Left lobe of liver (tissue), 2 donors: ENCODE data around the gene CCL27. TPM values are rescaled to one million over a fixed set of nuclear protein-coding genes. Genes with fewer than 3 reads are reported as not detected.
"Not testable (repeated sequence)": the region's sequence is repeated elsewhere in the genome, so short reads cannot be mapped to it uniquely, and the experiment has no call there.

Experiments used
- ATAC-seq: fragments of 200-7000 bp; cut with Tn5 transposase; one replicate; pipeline ENCODE4 v1.9.1; 2020; ENCODE audit warnings: mild to moderate bottlenecking, moderate library complexity
- DNase-seq: peaks from one replicate; pipeline ENCODE4 v3.0.0-alpha.2; 2020; ENCODE audit warnings: low spot score
- total RNA-seq: library from RNA; stranded (reverse); gene quantifications from one replicate; pipeline ENCODE4 v1.2.1, GENCODE V29; 2021
- donor health status: DM: no; HTN: no; CAD: no; lungs with moderate emphysema.
- donor health status: DM: no; HTN: yes; CAD: no.

Gene CCL27
- total RNA-seq, 1 donor from 2014 or later, result not detected

GRCh38 chr9:34651876-34652601 is 10.4 kb downstream of the CCL27 start, which contains the start of gene IL11RA:
Gene IL11RA, plus strand, starts transcription at chr9:34652185. Its CDS starts 3,033 bp downstream, at chr9:34655218.
- ATAC-seq (peak; percentile 82), DNase-seq (peak; percentile 98)

- peak; percentile 22 for ATAC-seq
- DNase-seq, result peak; percentile 77
Observed at GRCh38 chr9:34651321-34651720, 11.1 kb downstream of the CCL27 start.

- peak; percentile 84 for DNase-seq
Observed at GRCh38 chr9:34650816-34651215, 11.6 kb downstream of the CCL27 start.

GRCh38 chr9:34648673-34649072 is 13.8 kb downstream of the CCL27 start:
- DNase-seq, result no peak
- ATAC-seq, result no peak

More at GRCh38 chr9:34650816-34651215, 11.6 kb downstream of the CCL27 start:
- peak; percentile 0 for ATAC-seq

GRCh38 chr9:34647651-34648050 is 14.8 kb downstream of the CCL27 start:
- DNase-seq, result no peak
- ATAC-seq, result no peak

- ATAC-seq (no peak), DNase-seq (no peak)
Observed at GRCh38 chr9:34647084-34647403, 15.4 kb downstream of the CCL27 start.

- peak; percentile 69 for ATAC-seq
- DNase-seq, result peak; percentile 98
Observed at GRCh38 chr9:34646211-34647083, 16.0 kb downstream of the CCL27 start, which contains the start of gene GALT. Gene GALT, plus strand, starts transcription at chr9:34646675. Its CDS starts 30 bp downstream, at chr9:34646705.

GRCh38 chr9:34644766-34645314 is 17.6 kb downstream of the CCL27 start:
- peak; percentile 53 for ATAC-seq
- peak; percentile 85 for DNase-seq

GRCh38 chr9:34642679-34643078 is 19.8 kb downstream of the CCL27 start:
- ATAC-seq (no peak), DNase-seq (no peak)

- not testable (repeated sequence) for ATAC-seq, DNase-seq
Observed at GRCh38 chr9:34639322-34639721, 23.1 kb downstream of the CCL27 start.

GRCh38 chr9:34638138-34638445 is 24.4 kb downstream of the CCL27 start:
- DNase-seq (no peak), ATAC-seq (no peak)

GRCh38 chr9:34637356-34638137 is 24.9 kb downstream of the CCL27 start, which contains the start of gene SIGMAR1:
Gene SIGMAR1, minus strand, starts transcription at chr9:34637787. Its CDS starts 90 bp downstream, at chr9:34637697.
- DNase-seq, result peak; percentile 97
- ATAC-seq, result peak; percentile 86

GRCh38 chr9:34636791-34637355 is 25.6 kb downstream of the CCL27 start:
- no peak for DNase-seq
- peak; percentile 44 for ATAC-seq

GRCh38 chr9:34635556-34635955 is 26.9 kb downstream of the CCL27 start:
- DNase-seq, result no peak

GRCh38 chr9:34634551-34635248 is 27.8 kb downstream of the CCL27 start:
- ATAC-seq (no peak), DNase-seq (no peak)

More at GRCh38 chr9:34635556-34635955, 26.9 kb downstream of the CCL27 start:
- no peak for ATAC-seq

GRCh38 chr9:34633851-34634550 is 28.5 kb downstream of the CCL27 start:
- DNase-seq, result peak; percentile 70
- ATAC-seq, result peak; percentile 30

- ATAC-seq (no peak), DNase-seq (no peak)
Observed at GRCh38 chr9:34633166-34633565, 29.3 kb downstream of the CCL27 start.

GRCh38 chr9:34630402-34631154 is 31.9 kb downstream of the CCL27 start:
- DNase-seq (peak; percentile 89), ATAC-seq (peak; percentile 72)
